Stimulated activated CD4-positive, alpha-beta T cell treated with anti-CD3 and anti-CD28 coated beads, Interleukin-2, amount 100 ng/mL, for 4 hours (primary cell): ENCODE results near the gene RANBP2.
"Not testable (repeated sequence)": the region's sequence is repeated elsewhere in the genome, so short reads cannot be mapped to it uniquely, and the experiment has no call there.

ENCODE experiments used
- DNase-seq: peaks from one replicate; pipeline ENCODE4 v3.0.0-alpha.2; 2020; ENCODE audit warnings: low read depth

RANBP2 gene

DNA sequence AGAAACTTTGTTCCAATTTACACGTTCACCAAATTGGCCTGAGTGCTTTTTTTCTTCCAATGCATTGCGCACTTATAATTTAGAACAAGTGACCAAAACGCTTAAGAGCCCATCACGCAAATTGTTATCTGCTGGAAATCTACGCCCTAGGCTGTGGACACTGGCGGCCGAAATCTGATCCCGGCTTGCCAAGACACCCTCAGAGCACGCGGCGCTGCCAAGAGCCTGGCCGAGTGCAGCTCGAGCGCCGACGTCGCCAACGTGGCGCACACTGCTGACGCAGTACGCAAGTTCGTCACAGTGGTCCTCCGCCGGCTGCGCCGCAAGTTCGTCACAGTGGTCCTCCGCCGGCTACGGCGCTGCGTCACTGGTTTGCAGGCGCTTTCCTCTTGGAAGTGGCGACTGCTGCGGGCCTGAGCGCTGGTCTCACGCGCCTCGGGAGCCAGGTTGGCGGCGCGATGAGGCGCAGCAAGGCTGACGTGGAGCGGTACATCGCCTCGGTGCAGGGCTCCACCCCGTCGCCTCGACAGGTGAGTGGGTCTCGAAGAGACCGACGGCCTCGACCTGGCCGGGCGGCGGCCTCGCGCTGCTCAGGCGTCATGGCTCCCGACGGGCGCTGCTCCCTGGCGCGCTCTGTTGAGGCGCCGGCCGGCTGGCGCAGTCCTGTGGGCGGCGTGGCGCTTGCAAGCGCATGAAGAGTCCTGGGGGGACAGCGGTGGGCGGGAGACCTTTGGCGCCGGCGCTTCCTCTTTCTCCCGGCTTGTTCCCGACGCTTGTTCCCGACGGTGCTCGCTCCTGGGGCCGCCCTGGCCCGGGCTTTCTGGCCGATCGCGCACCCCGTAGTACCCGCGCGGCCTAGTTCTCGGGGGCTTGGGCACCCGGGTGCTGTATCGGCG lies at the start of gene RANBP2:
RANBP2 (plus strand) TSS at position 334 of the 896 bp plus-strand sequence; CDS start at position 459, 125 bp downstream.
- peak; percentile 91 for DNase-seq

GRCh38 chr2:108670282-108670681 lies 49.0 kb upstream of the RANBP2 start:
- DNase-seq = not testable (repeated sequence)

DNA sequence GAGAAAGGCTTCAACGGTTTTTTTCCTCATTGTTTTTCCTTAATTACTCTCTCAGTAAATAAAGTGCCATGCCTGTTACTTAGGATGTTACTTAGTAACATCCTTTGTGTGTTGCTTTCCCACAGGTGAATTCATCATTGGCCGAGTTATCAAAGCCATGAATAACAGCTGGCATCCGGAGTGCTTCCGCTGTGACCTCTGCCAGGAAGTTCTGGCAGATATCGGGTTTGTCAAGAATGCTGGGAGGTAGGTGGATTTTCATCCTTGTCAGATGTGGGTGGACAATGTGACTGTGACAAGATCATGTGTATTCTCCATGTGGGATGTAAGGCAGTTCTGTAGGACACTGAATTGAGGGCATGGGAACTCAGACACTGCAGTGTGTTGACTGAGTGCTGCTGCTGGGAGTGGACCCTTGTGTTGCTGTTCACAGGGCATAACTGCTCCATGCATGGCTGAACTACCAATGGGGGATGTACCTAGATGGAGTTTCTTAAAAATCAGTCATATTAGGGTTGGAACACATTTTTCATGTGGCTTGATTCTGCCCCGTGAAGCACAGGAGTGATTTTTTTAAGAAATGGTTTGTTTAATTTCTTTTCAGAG lies 47.0 kb upstream of the RANBP2 start:
- DNase-seq = not testable (repeated sequence)

GRCh38 chr2:108676522-108676921 lies 42.8 kb upstream of the RANBP2 start:
- DNase-seq = not testable (repeated sequence)

DNA sequence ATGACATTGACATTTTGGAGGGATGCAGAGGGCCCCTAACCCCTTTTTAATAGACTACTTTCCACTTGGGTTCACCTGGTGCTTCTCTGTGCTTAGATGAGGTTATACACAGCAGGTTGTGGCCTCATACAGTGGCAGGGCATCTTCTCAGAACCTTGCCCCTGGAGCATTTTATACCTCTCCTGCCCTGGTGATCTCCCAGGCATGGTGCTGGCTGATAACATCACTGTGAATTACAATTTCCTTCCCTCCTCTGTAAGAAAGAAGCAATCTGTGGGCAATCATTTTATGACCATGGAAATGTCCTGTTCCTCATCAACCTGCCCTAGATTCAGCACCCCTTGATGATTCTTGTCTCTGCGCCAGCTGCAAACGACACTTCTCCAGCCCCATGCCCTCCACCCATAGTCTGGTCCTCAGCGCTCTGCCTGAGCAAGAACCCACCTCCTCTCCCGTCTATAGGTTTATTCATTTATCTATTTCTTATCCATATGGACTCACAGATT lies 42.0 kb upstream of the RANBP2 start:
- DNase-seq = not testable (repeated sequence)

GRCh38 chr2:108678198-108678651 lies 41.1 kb upstream of the RANBP2 start:
- not testable (repeated sequence) for DNase-seq

DNA sequence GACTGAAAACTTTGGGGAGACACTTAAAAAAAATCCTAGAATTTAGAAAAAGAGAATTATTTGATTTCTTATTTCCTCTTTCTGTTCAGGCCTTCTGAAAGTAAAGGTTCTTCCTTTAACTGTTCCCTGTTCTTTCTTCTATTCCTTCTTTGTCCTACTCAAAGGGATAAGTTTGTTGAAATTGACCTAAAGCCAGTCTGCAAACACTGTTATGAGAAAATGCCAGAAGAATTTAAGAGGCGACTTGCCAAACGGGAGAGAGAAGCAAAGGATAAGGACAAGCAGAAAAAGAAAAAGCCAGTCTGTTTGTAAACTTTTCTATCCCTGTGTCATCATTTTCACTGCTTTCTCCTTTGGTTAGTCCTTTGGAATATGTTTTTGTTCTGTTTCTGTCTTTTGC lies 38.5 kb upstream of the RANBP2 start:
- not testable (repeated sequence) for DNase-seq

DNA sequence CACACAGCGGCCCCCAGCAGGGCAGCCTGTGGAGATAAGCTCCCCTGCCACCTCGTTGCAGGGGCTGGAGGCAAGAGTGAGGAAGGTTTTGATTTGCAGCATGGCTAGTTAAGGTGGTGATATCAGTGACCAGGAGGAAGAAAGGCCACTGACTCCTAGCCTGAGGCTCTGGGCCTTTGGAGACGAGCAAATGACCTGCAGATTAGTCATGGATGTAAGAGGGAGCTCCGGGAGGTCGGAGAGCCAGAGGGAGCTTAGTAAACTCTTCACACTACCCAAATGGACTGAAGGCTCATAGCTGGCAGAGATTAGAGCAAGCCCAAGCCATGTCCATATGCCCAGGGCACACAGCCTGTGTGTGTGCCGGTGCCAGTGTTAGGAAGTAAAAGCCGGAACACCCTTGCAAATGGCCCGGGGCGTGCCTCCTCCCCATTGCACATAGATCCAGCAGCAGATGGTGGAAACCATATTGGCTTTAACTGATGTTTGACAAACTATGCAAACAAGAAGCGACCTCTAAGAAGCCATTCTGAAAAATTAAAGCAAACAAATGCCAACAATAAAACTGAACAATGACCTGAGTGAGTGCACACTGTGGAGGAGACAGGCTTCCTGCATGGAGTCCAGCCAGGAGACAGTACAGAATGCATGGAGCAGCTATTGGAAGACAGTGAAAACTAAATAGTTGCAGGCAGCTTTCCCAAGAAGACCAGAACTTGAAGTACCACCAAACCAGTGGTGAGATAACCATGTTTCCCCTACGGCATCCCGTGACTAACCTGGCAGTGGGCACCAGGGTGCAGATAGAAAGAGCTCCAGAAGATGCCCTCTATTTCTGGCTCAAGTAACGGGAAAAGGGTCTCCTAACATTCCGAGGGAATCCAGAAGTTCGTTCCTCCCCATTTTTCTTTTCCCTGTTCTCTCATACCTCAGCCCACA lies 30.2 kb upstream of the RANBP2 start:
- DNase-seq = not testable (repeated sequence)

DNA sequence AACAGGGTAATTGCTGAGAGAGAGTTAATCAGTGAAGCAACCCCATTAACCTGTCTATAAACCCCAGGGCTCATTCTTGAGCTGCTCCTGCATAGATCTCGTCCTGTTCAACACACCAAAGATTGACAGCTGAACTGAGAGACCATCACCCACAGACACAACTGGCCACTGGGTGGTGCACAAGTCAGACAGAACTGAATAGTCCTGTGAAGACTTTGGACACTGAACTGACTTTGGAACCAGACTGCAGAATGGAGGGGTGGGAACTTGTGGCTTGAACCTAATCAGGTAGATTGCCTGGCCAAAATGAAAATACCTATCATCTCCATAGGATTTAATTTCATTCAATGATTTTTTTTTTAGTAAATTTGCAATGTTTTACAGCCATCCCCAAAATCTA lies 29.3 kb upstream of the RANBP2 start:
- DNase-seq = not testable (repeated sequence)

DNA sequence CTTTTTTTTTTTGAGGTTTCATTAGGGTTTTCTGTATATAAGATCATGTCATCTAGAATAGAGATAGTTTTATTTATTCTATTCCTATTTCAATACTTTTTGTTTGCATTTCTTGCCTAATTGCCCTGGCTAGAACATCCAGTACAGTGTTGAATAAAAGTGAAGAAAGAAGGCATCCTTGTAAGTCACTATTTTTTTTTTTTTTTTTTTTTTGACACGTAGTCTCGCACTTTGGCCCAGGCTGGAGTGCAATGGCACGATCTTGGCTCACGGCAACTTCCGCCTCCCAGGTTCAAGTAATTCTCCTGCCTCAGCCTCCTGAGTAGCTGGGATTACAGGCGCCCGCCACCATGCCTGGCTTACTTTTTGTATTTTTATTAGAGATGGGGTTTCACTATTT lies 27.8 kb upstream of the RANBP2 start:
- DNase-seq = no peak

- no peak for DNase-seq
Measured at GRCh38 chr2:108701208-108701607, 18.1 kb upstream of the RANBP2 start.

GRCh38 chr2:108701806-108702205 lies 17.5 kb upstream of the RANBP2 start:
- no peak for DNase-seq

- DNase-seq = no peak
Measured at GRCh38 chr2:108704871-108705270, 14.4 kb upstream of the RANBP2 start.

- DNase-seq = no peak
Measured at GRCh38 chr2:108707300-108707699, 12.0 kb upstream of the RANBP2 start.

DNA sequence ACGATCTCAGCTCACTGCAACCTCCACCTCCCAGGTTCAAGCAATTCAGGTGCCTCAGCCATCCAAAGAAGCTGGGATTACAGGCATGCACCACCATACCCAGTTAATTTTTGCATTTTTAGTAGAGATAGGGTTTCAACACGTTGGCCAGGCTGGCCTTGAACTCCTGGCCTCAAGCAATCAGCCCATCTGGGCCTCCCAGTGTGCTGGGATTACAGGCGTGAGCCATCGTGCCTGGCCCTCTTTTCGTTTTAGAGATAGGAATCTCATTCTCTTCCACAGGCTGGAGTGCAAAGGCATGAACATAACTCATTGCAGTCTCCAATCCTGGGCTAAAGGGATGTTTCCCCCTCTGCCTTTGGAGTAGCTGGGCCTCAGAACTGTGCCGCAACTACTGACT lies 2.3 kb upstream of the RANBP2 start:
- not testable (repeated sequence) for DNase-seq

DNA sequence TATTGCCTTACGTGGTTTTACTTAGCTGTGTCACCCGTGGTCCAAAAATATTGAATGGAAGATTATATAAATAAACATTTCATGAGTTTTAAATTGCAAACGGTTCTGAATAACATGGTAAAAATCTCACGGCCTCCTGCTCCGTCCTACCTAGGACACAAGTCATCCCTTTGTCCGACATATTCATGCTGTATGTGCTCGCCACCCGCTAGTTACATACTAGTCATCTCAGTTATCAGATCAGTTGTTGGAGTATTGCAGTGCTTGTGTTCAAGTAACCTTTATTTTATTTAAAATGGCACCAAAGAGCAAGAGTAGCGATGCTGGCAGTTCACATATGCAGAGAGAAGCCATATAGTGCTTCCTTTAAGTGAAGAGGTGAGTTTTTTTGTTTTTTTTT lies 6.8 kb downstream of the RANBP2 start:
- DNase-seq = not testable (repeated sequence)

GRCh38 chr2:108734656-108735055 lies 15.4 kb downstream of the RANBP2 start:
- not testable (repeated sequence) for DNase-seq

GRCh38 chr2:108757973-108758372 lies 38.7 kb downstream of the RANBP2 start:
- DNase-seq = not testable (repeated sequence)

GRCh38 chr2:108762618-108763017 lies 43.3 kb downstream of the RANBP2 start:
- DNase-seq = not testable (repeated sequence)

DNA sequence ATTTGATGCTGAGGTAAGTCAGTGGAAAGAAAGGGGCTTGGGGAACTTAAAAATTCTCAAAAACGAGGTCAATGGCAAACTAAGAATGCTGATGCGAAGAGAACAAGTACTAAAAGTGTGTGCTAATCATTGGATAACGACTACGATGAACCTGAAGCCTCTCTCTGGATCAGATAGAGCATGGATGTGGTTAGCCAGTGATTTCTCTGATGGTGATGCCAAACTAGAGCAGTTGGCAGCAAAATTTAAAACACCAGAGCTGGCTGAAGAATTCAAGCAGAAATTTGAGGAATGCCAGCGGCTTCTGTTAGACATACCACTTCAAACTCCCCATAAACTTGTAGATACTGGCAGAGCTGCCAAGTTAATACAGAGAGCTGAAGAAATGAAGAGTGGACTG lies 47.4 kb downstream of the RANBP2 start:
- DNase-seq = not testable (repeated sequence)

GRCh38 chr2:108767859-108768258 lies 48.6 kb downstream of the RANBP2 start:
- not testable (repeated sequence) for DNase-seq

- no peak for DNase-seq
Measured at GRCh38 chr2:108776475-108776874, 57.2 kb downstream of the RANBP2 start.
